ENCODE data around the gene GMDS.

DNA sequence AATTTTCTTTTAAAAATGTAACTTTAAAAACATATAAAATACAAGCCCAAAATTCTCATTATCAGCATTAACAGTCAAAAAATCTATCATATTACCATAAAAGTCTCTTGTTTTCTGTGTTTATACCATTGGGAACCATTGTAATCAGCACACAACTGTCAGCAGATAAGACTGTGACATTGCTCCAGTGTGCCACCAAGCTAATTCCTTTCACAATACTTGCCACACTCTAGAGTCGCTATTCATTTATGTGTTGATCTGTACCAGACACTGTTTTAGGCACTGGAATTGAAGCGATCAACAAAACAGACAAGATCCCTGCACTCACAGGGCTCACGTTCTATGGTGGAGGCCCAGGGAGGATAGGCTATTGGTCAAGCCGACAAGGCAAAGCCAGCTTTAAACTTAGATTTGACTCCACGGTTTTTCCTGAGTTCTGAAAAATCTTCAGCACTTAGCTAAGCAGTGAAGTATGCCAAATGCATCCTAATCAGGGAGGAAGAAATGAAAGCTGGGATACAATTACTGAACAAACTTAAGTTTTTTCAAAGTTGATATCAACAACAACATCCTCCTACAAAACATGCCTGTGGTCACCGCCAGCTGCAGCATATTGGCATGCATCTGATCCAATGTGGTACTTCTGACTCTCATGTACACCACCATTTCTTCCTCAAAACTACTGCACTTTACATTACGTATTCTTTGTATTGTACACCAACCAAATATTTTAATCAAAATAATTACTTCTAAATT, 60.5 kb downstream of the GMDS start:
- TF ChIP-seq, protein P1, sequence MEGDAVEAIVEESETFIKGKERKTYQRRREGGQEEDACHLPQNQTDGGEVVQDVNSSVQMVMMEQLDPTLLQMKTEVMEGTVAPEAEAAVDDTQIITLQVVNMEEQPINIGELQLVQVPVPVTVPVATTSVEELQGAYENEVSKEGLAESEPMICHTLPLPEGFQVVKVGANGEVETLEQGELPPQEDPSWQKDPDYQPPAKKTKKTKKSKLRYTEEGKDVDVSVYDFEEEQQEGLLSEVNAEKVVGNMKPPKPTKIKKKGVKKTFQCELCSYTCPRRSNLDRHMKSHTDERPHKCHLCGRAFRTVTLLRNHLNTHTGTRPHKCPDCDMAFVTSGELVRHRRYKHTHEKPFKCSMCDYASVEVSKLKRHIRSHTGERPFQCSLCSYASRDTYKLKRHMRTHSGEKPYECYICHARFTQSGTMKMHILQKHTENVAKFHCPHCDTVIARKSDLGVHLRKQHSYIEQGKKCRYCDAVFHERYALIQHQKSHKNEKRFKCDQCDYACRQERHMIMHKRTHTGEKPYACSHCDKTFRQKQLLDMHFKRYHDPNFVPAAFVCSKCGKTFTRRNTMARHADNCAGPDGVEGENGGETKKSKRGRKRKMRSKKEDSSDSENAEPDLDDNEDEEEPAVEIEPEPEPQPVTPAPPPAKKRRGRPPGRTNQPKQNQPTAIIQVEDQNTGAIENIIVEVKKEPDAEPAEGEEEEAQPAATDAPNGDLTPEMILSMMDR (IDR thresholded peaks at IDR 0.05), result no peak
- no peak for TF ChIP-seq POLR2A (IDR thresholded peaks at IDR 0.05)
